Keratinocyte (primary cell): ENCODE results near the gene GLI2. TPM values are rescaled to one million over a fixed set of nuclear protein-coding genes. Genes with fewer than 3 reads are reported as not detected.

Source experiments
- DNase-seq: peaks from one replicate; pipeline ENCODE4 v3.0.0-alpha.2; 2011; ENCODE audit warnings: low read depth, missing footprints, low spot score
- FAIRE-seq: peaks from 2 replicates; lab custom pipeline; 2011; peaks lifted over from hg19 to GRCh38; lab: Jason Lieb, UNC
- H2AFZ ChIP-seq: 2 replicates; pipeline ENCODE4 v1.6.0; 2012; ENCODE audit warnings: low read length, control low read depth, inconsistent platforms; ENCODE audit not compliant: control insufficient read depth
- H3K27ac ChIP-seq: 2 replicates; pipeline ENCODE4 v1.5.1; 2011; ENCODE audit warnings: low read length; ENCODE audit not compliant: control insufficient read depth, insufficient read depth
- H3K27me3 ChIP-seq: 3 replicates; pipeline ENCODE4 v1.6.0; 2011; ENCODE audit warnings: low read length; ENCODE audit not compliant: control insufficient read depth, insufficient read depth; ENCODE audit errors: extremely low read depth
- H3K36me3 ChIP-seq, 2 experiments: 2 replicates in 1 of 2; 3 replicates in 1 of 2; pipeline ENCODE4 v1.5.1; 2011; ENCODE audit warnings: low read length in 2 of 2, mild to moderate bottlenecking in 1 of 2; ENCODE audit not compliant: control insufficient read depth in 2 of 2, insufficient read depth in 2 of 2; ENCODE audit errors: extremely low read depth in 1 of 2
- H3K4me1 ChIP-seq: 3 replicates; pipeline ENCODE4 v1.5.1; 2011; ENCODE audit warnings: low read length; ENCODE audit not compliant: control insufficient read depth, insufficient read depth; ENCODE audit errors: extremely low read depth
- H3K4me2 ChIP-seq: 3 replicates; pipeline ENCODE4 v1.6.0; 2011; ENCODE audit warnings: low read depth, low read length; ENCODE audit not compliant: control insufficient read depth, insufficient read depth; ENCODE audit errors: extremely low read depth
- H3K4me3 ChIP-seq, 3 experiments: fragments of 200-600 bp in 1 of 3; sonication (generic) in 1 of 3; 2 replicates in 2 of 3; 3 replicates in 1 of 3; pipeline ENCODE4 v1.5.1; 2011 to 2016; ENCODE audit warnings: low read length in 3 of 3, mild to moderate bottlenecking in 3 of 3, control low read depth in 2 of 3, inconsistent platforms in 1 of 3, low read depth in 1 of 3, mixed read lengths in 1 of 3, mixed run types in 1 of 3, moderate library complexity in 1 of 3; ENCODE audit not compliant: control insufficient read depth in 2 of 3, insufficient read depth in 2 of 3; ENCODE audit errors: extremely low read depth in 1 of 3
- H3K79me2 ChIP-seq: 2 replicates; pipeline ENCODE4 v1.6.0; 2012; ENCODE audit warnings: low read length; ENCODE audit not compliant: control insufficient read depth, insufficient read depth
- H3K9ac ChIP-seq: 3 replicates; pipeline ENCODE4 v1.6.0; 2011; ENCODE audit warnings: low read length; ENCODE audit not compliant: control insufficient read depth, insufficient read depth; ENCODE audit errors: extremely low read depth
- H3K9me1 ChIP-seq: 3 replicates; pipeline ENCODE4 v1.6.0; 2011; ENCODE audit warnings: low read length; ENCODE audit not compliant: control insufficient read depth, insufficient read depth; ENCODE audit errors: extremely low read depth
- H3K9me3 ChIP-seq: 2 replicates; pipeline ENCODE4 v1.5.1; 2012; ENCODE audit warnings: low read depth, low read length; ENCODE audit not compliant: control insufficient read depth
- H4K20me1 ChIP-seq: 3 replicates; pipeline ENCODE4 v1.6.0; 2011; ENCODE audit warnings: low read length; ENCODE audit not compliant: control insufficient read depth, insufficient read depth; ENCODE audit errors: extremely low read depth
- EZH2 ChIP-seq: IDR thresholded peaks from one replicate; pipeline ENCODE4 v1.6.1; 2012; ENCODE audit warnings: inconsistent platforms, mild to moderate bottlenecking, low read length, moderate library complexity
- dilution Hi-C: fragments of 300-500 bp; cut with MboI; formaldehyde crosslinking; loops from one replicate; pipeline ENCODE4 v1.7.0; 2020; ENCODE audit warnings: low sequenced_read_pairs; ENCODE audit not compliant: extremely low pct_ligation_motif_present
- polyA plus RNA-seq, 5 experiments: library from polyadenylated mRNA; depleted of rRNA in 3 of 5; stranded (reverse) in 3 of 5; stranded (forward) in 1 of 5; unstranded in 1 of 5; fragments of >200 nt; gene quantifications; 1 replicate in 1 of 5; 2 replicates in 3 of 5; 3 replicates in 1 of 5; pipeline versions ENCODE4 v1.2.1 to v1.2.3, GENCODE V29; 2011 to 2012; ENCODE audit warnings: missing spikeins in 2 of 5, low read depth in 1 of 5, low replicate concordance in 1 of 5
- TF ChIP-seq, protein P1 (sequence below), 3 experiments: IDR thresholded peaks in 1 of 3; conservative IDR thresholded peaks in 1 of 3; optimal IDR thresholded peaks in 1 of 3; 2 replicates in 2 of 3; 3 replicates in 1 of 3; pipeline versions ENCODE3 to v1.5.1; 2011; ENCODE audit warnings: low read length in 3 of 3, mild to moderate bottlenecking in 3 of 3, moderate library complexity in 2 of 3, control low read depth in 1 of 3, inconsistent platforms in 1 of 3; ENCODE audit not compliant: insufficient read depth in 2 of 3; ENCODE audit errors: extremely low read depth in 1 of 3

GLI2 gene
- polyA plus RNA-seq, 1 donor (not counting 4 experiments of a cell fraction or from before 2014, with no cell fraction given), result 0.04 TPM

DNA sequence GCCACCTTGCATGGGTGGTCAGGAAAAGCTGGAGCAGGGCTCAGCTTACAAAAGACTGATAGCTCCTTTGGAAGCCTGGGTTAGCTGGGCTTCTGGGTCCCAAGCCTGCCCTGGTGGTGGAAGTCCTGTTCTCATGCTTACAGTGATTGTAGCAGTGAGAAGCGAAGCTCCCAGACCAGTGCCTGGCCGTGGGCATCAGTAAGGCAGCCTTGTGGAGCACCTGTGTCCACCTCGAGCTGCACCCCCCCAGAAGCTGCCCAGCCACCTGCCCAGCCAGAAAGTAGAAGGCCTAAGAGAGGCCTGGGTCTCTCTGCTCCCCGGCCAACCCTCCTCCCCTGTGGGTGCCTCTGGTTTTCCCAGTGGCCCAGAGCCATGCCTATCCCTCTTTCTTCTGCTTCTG, 10.5 kb downstream of the GLI2 start:
- Histone ChIP-seq H4K20me1 (no peaks in the 10 kb centered on the region), H3K79me2 (no peaks in the 10 kb centered on the region), H3K4me2 (no peak overlapping the region), H3K9me1 (no peaks in the 10 kb centered on the region), H3K9ac (no peak overlapping the region), H3K27ac (no peak overlapping the region), H3K27me3 (peaks cover 35% of the 10 kb centered on the region), H3K36me3 (no peaks in the 10 kb centered on the region), H3K9me3 (no peaks in the 10 kb centered on the region), H3K4me3 (no peak overlapping the region), H3K4me1 (no peaks in the 10 kb centered on the region), H2AFZ (no peak overlapping the region)
- DNase-seq, result no peak
- TF ChIP-seq EZH2, result no peak
- TF ChIP-seq, protein P1, sequence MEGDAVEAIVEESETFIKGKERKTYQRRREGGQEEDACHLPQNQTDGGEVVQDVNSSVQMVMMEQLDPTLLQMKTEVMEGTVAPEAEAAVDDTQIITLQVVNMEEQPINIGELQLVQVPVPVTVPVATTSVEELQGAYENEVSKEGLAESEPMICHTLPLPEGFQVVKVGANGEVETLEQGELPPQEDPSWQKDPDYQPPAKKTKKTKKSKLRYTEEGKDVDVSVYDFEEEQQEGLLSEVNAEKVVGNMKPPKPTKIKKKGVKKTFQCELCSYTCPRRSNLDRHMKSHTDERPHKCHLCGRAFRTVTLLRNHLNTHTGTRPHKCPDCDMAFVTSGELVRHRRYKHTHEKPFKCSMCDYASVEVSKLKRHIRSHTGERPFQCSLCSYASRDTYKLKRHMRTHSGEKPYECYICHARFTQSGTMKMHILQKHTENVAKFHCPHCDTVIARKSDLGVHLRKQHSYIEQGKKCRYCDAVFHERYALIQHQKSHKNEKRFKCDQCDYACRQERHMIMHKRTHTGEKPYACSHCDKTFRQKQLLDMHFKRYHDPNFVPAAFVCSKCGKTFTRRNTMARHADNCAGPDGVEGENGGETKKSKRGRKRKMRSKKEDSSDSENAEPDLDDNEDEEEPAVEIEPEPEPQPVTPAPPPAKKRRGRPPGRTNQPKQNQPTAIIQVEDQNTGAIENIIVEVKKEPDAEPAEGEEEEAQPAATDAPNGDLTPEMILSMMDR (optimal IDR thresholded peaks at IDR 0.05 in 1 of 3, IDR thresholded peaks at IDR 0.05 in 1 of 3, conservative IDR thresholded peaks at IDR 0.05 in 1 of 3; ENCODE audit: extremely low read depth in 1 of 3, insufficient read depth in 2 of 3, low read length in 3 of 3), result no peak
- dilution Hi-C loops, result no loop called here
- FAIRE-seq, result no peak

DNA sequence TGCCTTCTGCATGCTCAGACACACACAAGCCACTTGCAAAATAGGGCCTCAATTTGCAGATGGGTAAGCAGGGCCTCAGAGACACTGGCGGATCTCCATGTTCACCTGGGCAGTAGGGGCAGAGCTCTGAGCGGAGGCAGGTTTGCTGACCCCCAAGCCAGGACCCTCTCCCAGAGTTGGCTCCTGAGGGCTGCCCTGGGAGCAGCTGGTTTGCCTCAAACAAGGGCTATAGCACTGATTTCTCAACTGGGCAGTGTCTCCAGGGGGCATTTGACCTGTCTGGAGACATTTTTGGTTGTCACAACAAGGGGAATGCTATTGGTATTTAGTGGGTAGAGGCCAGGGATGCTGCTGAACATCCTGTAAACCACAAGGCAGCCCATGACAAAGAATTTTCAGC, 11.6 kb downstream of the GLI2 start:
- no peaks in the 10 kb centered on the region for H3K4me1 ChIP-seq
- dilution Hi-C loops, result no loop called here
- no peak overlapping the region for H3K27ac ChIP-seq
- FAIRE-seq (no peak), DNase-seq (no peak)
- no peaks in the 10 kb centered on the region for H3K9me3 ChIP-seq
- H3K79me2 ChIP-seq, result no peaks in the 10 kb centered on the region
- H4K20me1 ChIP-seq, result no peaks in the 10 kb centered on the region
- H3K9ac ChIP-seq, result no peak overlapping the region
- no peak overlapping the region for H2AFZ ChIP-seq
- TF ChIP-seq, protein P1 (optimal IDR thresholded peaks at IDR 0.05 in 1 of 3, IDR thresholded peaks at IDR 0.05 in 1 of 3, conservative IDR thresholded peaks at IDR 0.05 in 1 of 3; ENCODE audit: extremely low read depth in 1 of 3, insufficient read depth in 2 of 3, low read length in 3 of 3), result no peak
- TF ChIP-seq EZH2, result no peak
- H3K27me3 ChIP-seq, result peaks cover 25% of the 10 kb centered on the region
- no peaks in the 10 kb centered on the region for H3K36me3 ChIP-seq
- H3K4me3 ChIP-seq, result no peak overlapping the region
- H3K4me2 ChIP-seq, result no peak overlapping the region
- H3K9me1 ChIP-seq, result no peaks in the 10 kb centered on the region
